ENCODE measurements around the gene IBA57.

The IBA57 gene

DNA sequence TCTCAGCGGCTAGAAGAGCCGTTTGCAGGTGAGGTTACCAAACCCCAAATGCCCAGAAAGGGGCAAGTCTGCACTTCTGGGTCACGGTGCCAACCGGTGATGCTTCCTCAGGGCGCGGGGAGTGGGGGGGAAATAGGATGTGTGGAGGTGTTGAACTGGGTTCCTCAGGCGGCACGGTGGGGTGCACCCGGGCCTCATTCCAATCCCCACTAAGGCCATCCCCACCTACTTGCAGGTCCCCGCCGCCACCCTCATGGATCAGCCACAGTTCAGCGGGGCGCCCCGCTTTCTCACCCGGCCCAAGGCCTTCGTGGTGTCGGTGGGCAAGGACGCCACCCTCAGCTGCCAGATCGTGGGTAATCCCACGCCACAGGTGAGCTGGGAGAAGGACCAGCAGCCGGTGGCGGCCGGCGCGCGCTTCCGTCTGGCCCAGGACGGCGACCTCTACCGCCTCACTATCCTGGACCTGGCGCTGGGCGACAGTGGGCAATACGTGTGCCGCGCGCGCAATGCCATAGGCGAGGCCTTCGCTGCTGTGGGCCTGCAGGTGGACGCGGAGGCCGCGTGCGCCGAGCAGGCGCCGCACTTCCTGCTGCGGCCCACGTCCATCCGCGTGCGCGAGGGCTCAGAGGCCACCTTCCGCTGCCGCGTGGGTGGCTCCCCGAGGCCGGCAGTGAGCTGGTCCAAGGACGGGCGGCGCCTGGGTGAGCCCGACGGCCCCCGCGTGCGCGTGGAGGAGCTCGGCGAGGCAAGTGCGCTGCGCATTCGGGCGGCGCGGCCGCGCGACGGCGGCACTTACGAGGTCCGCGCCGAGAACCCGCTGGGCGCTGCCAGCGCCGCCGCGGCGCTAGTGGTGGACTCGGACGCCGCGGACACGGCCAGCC, 46.2 kb downstream of the IBA57 start:
- no peak overlapping the region for H3K27ac ChIP-seq (ENCODE audit: low read depth, low read length)
- no peaks in the 10 kb centered on the region; the same call in 1 of the 2 replicates for H3K27me3 ChIP-seq (ENCODE audit: insufficient read depth, low read length)
- H3K4me3 ChIP-seq (ENCODE audit: low read length), result peak overlapping the region; percentile 70
- H3K36me3 ChIP-seq (ENCODE audit: insufficient read depth, low read length), result peaks cover 20% of the 10 kb centered on the region
- H3K9me3 ChIP-seq (ENCODE audit: insufficient read depth, low read depth, low read length), result no peaks in the 10 kb centered on the region
- WGBS, result 96% methylated on average over 96 of the region's 96 CpGs
- no peak overlapping the region for H3K9ac ChIP-seq (ENCODE audit: low read depth, low read length)
- no peaks in the 10 kb centered on the region for H3K4me1 ChIP-seq (ENCODE audit: insufficient read depth, low read length)

DNA sequence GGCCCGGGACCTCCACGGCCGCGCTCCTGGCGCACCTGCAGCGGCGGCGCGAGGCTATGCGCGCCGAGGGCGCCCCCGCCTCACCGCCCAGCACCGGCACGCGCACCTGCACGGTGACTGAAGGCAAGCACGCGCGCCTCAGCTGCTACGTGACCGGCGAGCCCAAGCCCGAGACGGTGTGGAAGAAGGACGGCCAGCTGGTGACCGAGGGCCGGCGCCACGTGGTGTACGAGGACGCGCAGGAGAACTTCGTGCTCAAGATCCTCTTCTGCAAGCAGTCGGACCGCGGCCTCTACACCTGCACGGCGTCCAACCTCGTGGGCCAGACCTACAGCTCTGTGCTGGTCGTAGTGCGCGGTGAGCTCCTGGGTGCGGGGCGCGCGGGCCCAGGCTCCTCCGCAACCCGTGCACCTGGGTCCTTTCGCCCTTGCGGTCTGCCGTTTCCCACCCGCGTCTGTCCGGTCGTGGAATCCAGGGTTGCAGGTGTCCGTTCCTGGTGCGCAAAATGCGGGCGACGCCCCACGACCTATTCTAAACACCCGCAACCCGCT, 46.9 kb downstream of the IBA57 start:
- no peaks in the 10 kb centered on the region for H3K9me3 ChIP-seq (ENCODE audit: insufficient read depth, low read depth, low read length)
- no peaks in the 10 kb centered on the region for H3K4me1 ChIP-seq (ENCODE audit: insufficient read depth, low read length)
- WGBS, result 58% methylated on average over 66 of the region's 66 CpGs
- H3K27me3 ChIP-seq (ENCODE audit: insufficient read depth, low read length), result no peaks in the 10 kb centered on the region; the same call in 1 of the 2 replicates
- no peak overlapping the region for H3K27ac ChIP-seq (ENCODE audit: low read depth, low read length)
- H3K4me3 ChIP-seq (ENCODE audit: low read length), result peak overlapping the region; percentile 70
- peaks cover 27% of the 10 kb centered on the region for H3K36me3 ChIP-seq (ENCODE audit: insufficient read depth, low read length)
- H3K9ac ChIP-seq (ENCODE audit: low read depth, low read length), result peak overlapping the region; percentile 52; the same call in 1 of the 2 replicates

DNA sequence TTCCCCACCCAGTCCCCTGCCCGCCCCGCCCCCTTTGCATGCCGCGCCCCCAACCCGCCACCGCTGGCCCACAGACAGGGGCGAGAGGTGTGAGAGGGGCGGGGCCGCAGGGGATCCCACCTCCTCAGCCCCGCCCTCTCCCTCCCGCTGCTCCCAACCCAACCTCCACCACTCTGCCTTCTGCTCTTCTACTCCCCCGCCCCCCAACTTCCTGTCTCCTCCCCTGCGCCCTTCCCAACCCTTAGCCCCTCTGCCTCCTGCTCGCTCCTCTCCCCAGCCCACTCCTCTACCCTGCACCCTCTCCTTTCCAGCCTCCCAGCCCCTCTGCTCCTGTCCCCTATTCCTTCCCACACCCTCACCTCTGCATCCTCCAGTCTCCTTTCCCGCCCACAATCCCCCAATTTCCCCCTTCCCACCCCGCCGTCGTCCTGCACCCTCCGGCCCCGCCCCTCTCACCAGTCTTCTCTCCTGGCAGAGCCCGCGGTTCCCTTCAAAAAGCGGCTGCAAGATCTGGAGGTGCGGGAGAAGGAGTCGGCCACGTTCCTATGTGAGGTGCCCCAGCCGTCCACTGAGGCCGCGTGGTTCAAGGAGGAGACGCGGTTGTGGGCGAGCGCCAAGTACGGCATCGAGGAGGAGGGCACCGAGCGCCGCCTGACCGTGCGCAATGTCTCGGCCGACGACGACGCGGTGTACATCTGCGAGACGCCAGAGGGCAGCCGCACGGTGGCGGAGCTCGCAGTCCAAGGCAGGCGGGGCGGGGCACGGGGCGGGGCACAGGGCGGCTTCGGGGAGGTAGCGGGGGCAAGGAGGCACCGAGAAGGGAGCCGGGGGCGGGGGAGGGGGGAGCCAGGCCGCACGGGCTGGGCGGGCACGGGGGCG, 47.6 kb downstream of the IBA57 start:
- Histone ChIP-seq H3K9ac (ENCODE audit: low read depth, low read length) (peak overlapping the region; percentile 85), H3K27me3 (ENCODE audit: insufficient read depth, low read length) (no peaks in the 10 kb centered on the region; the same call in 1 of the 2 replicates), H3K27ac (ENCODE audit: low read depth, low read length) (peak overlapping the region; percentile 82; the same call in 1 of the 2 replicates), H3K9me3 (ENCODE audit: insufficient read depth, low read depth, low read length) (no peaks in the 10 kb centered on the region), H3K36me3 (ENCODE audit: insufficient read depth, low read length) (peaks cover 34% of the 10 kb centered on the region), H3K4me3 (ENCODE audit: low read length) (peak overlapping the region; percentile 94), H3K4me1 (ENCODE audit: insufficient read depth, low read length) (no peaks in the 10 kb centered on the region)
- under 1% methylated on average over 59 of the region's 67 CpGs for WGBS

DNA sequence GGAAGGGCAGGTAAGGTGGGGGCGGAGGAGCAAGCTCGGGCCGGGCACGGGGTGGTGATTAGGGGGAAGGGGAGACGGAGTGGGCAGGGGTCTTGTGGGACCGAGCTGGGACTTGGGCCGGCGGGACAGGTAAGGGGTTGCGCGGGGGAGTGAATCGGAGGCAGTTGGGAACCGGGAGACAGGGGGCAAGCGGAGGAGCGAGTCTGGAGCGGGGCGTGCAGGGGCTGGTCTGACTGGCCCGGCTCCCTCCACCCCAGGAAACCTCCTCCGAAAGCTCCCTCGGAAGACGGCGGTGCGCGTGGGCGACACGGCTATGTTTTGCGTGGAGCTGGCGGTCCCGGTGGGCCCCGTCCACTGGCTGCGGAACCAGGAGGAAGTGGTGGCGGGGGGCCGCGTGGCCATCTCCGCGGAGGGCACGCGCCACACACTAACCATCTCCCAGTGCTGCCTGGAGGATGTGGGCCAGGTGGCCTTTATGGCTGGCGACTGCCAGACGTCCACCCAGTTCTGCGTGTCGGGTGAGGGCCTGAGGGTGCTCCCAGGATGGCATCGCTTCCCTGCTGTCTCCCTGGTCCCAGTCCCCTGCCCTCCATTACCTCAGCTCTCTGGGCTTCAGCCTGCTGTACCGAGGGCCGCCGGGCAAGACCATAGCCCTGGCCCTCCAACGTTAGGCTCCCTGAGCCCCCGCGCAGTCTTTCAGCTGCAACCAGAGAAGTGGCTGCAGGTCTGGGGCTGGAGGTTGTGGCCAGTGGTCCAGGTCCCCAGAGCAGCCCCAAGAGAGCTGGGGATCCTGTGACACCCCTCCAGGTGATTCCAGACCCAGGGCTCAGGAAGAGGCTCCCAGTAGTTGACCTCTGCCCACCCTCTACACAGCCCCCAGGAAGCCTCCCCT, 48.6 kb downstream of the IBA57 start:
- Histone ChIP-seq H3K9ac (ENCODE audit: low read depth, low read length) (peak overlapping the region; percentile 61), H3K4me1 (ENCODE audit: insufficient read depth, low read length) (no peaks in the 10 kb centered on the region), H3K27me3 (ENCODE audit: insufficient read depth, low read length) (no peaks in the 10 kb centered on the region; the same call in 1 of the 2 replicates), H3K4me3 (ENCODE audit: low read length) (peak overlapping the region; percentile 71), H3K9me3 (ENCODE audit: insufficient read depth, low read depth, low read length) (no peaks in the 10 kb centered on the region), H3K36me3 (ENCODE audit: insufficient read depth, low read length) (peaks cover 44% of the 10 kb centered on the region), H3K27ac (ENCODE audit: low read depth, low read length) (no peak overlapping the region)
- 27% methylated on average over 48 of the region's 48 CpGs for WGBS

DNA sequence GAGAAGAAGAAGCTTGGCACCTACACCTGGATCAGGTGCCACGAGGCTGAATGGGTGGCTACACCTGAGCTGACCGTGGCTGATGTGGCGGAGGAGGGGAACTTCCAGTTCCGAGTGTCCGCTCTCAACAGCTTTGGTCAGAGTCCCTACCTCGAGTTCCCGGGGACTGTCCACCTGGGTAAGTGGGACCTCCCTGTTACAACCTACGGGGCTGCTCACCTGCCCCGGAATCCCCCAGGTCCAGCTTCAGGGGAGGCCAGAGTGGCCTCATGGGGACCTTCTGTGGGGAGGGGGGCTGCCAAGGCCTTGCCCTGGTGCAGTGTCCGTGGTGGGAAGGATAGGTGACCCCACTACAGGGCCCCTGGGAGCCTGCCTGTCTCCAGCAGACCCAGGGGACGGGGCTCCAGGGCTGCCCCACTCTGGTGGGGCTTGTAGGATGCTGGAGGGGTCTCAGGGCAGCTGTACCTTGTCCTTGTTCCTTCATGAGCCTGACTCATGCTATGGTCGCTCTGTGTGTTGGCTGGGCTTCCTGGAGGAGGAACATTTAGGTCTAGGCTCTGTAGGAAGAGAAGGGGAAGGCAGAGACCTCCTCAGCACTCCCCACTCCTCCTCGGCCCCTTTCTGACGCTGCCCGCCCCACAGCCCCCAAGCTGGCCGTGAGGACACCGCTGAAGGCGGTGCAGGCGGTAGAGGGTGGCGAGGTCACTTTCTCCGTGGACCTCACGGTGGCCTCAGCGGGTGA, 49.5 kb downstream of the IBA57 start:
- Histone ChIP-seq H3K4me1 (ENCODE audit: insufficient read depth, low read length) (no peaks in the 10 kb centered on the region), H3K27ac (ENCODE audit: low read depth, low read length) (no peak overlapping the region), H3K4me3 (ENCODE audit: low read length) (peak overlapping the region; percentile 71; the same call in 1 of the 2 replicates), H3K36me3 (ENCODE audit: insufficient read depth, low read length) (peaks cover 53% of the 10 kb centered on the region), H3K9me3 (ENCODE audit: insufficient read depth, low read depth, low read length) (no peaks in the 10 kb centered on the region), H3K27me3 (ENCODE audit: insufficient read depth, low read length) (no peaks in the 10 kb centered on the region; the same call in 1 of the 2 replicates), H3K9ac (ENCODE audit: low read depth, low read length) (no peak overlapping the region)
- 93% methylated on average over 23 of the region's 23 CpGs for WGBS

DNA sequence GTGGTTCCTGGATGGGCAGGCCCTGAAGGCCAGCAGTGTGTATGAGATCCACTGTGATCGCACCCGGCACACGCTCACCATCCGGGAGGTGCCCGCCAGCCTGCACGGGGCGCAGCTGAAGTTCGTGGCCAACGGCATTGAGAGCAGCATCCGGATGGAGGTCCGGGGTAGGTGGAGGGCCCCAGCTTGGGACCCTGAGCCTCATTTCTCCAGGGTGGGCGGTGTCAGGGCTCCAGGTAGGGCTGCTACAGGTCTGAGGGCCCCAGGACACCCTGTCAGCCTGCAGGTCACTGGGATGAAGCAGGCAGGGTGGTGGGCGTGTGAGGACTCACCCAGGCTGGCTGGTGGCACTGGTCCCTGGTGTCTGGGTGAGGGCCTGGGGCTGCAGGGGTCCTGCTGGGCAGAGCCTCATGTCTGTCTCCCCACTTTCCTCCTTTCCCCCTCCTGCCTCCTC, 50.1 kb downstream of the IBA57 start:
- Histone ChIP-seq H3K27ac (ENCODE audit: low read depth, low read length) (no peak overlapping the region), H3K27me3 (ENCODE audit: insufficient read depth, low read length) (no peaks in the 10 kb centered on the region; the same call in 1 of the 2 replicates)

DNA sequence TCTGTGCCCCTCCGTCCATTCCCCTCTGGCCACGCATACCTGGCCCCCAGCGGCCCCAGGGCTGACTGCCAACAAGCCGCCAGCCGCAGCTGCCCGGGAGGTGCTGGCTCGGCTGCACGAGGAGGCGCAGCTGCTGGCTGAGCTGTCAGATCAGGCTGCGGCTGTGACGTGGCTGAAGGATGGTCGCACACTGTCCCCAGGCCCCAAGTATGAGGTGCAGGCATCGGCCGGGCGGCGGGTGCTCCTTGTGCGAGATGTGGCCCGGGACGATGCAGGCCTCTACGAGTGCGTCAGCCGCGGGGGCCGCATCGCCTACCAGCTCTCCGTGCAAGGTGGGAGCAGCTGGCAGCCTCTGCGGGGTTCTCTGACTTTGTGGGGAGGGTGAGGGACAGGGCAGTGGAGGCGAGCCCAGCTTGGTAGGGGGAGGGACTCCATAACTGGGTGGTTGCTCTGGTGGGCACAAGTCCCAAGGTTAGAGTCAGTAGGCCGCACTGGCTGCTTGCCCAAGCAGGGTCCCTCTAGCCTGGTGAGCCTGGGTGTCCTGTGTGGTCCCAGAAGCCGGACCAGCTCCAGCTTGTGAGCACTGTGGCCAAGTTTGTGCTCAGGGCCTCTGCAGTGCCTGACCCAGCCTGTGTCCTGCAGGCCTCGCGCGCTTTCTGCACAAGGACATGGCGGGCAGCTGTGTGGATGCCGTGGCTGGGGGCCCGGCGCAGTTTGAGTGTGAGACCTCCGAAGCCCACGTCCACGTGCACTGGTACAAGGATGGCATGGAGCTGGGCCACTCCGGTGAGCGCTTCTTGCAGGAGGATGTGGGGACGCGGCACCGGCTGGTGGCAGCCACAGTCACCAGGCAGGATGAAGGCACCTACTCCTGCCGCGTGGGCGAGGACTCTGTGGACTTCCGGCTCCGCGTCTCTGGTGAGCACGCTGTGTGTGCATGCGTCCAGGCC, 51.0 kb downstream of the IBA57 start:
- Histone ChIP-seq H3K9ac (ENCODE audit: low read depth, low read length) (no peak overlapping the region), H3K27ac (ENCODE audit: low read depth, low read length) (no peak overlapping the region), H3K27me3 (ENCODE audit: insufficient read depth, low read length) (no peaks in the 10 kb centered on the region; the same call in 1 of the 2 replicates), H3K4me3 (ENCODE audit: low read length) (no peak overlapping the region), H3K36me3 (ENCODE audit: insufficient read depth, low read length) (peaks cover 60% of the 10 kb centered on the region), H3K4me1 (ENCODE audit: insufficient read depth, low read length) (no peaks in the 10 kb centered on the region), H3K9me3 (ENCODE audit: insufficient read depth, low read depth, low read length) (no peaks in the 10 kb centered on the region)
- WGBS, result 96% methylated on average over 53 of the region's 53 CpGs

More for the DNA sequence above, 50.1 kb downstream of the IBA57 start:
- 97% methylated on average over 13 of the region's 13 CpGs for WGBS
- Histone ChIP-seq H3K4me3 (ENCODE audit: low read length) (no peak overlapping the region), H3K4me1 (ENCODE audit: insufficient read depth, low read length) (no peaks in the 10 kb centered on the region), H3K36me3 (ENCODE audit: insufficient read depth, low read length) (peaks cover 58% of the 10 kb centered on the region), H3K9me3 (ENCODE audit: insufficient read depth, low read depth, low read length) (no peaks in the 10 kb centered on the region), H3K9ac (ENCODE audit: low read depth, low read length) (no peak overlapping the region)

DNA sequence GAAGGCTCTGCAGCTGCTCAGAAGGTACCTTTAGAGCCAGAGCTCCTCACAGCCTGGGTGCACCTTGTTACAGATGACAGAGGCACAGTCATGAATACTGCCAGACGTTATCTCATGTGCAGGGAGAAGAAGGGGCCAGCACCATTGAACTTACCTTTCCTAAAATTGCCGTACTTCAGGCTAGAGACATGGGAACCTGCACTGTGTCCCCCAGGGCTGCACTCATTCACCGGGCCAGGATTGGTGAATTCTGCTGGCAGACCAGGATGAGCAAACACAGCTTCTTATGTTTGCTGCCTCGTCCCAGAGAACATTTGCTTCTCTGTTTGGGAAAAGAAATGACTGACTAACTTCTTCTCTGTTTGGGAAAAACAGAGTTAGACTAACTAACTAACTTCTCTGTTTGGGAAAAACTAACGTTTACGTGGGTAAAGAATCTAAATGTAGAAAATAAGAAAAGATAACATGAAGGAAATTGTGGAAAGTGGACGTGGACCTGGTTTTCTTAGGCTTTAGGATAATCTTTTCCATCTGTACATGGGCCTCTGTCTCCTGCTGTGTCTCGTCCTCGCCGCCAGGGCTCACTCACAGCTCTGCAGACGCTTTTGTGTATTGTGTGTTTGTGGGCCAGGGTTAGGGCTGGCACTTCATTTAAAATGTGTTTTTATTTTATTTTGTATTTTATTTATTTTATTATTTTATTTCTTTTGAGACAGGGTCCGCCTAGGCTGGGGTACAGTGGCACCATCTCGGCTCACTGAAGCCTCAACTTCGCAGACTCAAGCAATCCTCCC, 52.1 kb downstream of the IBA57 start:
- H3K27me3 ChIP-seq (ENCODE audit: insufficient read depth, low read length), result no peaks in the 10 kb centered on the region
- no peaks in the 10 kb centered on the region for H3K9me3 ChIP-seq (ENCODE audit: insufficient read depth, low read depth, low read length)
- 87% methylated on average over 14 of the region's 14 CpGs for WGBS
- H3K9ac ChIP-seq (ENCODE audit: low read depth, low read length), result no peak overlapping the region
- no peak overlapping the region for H3K27ac ChIP-seq (ENCODE audit: low read depth, low read length)
- peaks cover 65% of the 10 kb centered on the region for H3K36me3 ChIP-seq (ENCODE audit: insufficient read depth, low read length)
- H3K4me1 ChIP-seq (ENCODE audit: insufficient read depth, low read length), result no peaks in the 10 kb centered on the region
- no peak overlapping the region for H3K4me3 ChIP-seq (ENCODE audit: low read length)
